ENCODE data around the gene REEP3. TPM values are rescaled to one million over a fixed set of nuclear protein-coding genes. Genes with fewer than 3 reads are reported as not detected.

The REEP3 gene
- total and polyA plus RNA-seq, 2 of the 8 experiments (the other 6 are each of a cell fraction or from before 2014, with no cell fraction given) = 5.8 to 31.5 TPM

DNA sequence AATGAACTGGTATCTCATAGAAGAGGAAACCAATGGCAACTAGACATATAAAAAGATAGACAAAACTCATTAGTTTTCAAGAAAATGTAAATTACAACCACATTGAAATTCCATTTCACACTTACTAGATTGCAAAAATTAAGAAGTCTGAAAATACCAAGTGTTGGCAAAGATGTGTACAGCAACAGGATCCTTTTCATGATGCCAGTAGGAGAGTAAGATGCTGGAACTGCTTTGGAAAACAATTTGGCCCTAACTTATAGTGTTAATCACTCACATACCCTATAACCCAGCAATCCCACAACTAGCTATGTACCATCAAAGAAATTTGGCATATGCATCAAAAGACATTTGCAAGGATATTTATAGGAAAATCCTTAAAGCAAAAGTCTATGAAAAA, 15.5 kb downstream of the REEP3 start:
- Histone ChIP-seq H3K4me1 (replicated peaks in 1 of 4; ENCODE audit: control insufficient read depth in 3 of 4, insufficient read depth in 4 of 4, low read length in 3 of 4) (no peaks in the 10 kb centered on the region), H3K14ac (ENCODE audit: insufficient read length) (no peak overlapping the region), H2BK15ac (ENCODE audit: low read length) (no peak overlapping the region), H3K4me2 (ENCODE audit: insufficient read depth in 1 of 2, low read depth in 2 of 2, low read length in 2 of 2) (no peak overlapping the region), H3K79me1 (ENCODE audit: low read depth, low read length) (no peaks in the 10 kb centered on the region; the same call in 1 of the 2 replicates), H2BK120ac (replicated peaks; ENCODE audit: low read depth, low read length) (no peak overlapping the region), H4K5ac (ENCODE audit: insufficient read length, low read depth, low read length) (no peak overlapping the region), H3K9ac (replicated peaks in 1 of 4; ENCODE audit: extremely low read depth in 1 of 4, low read depth in 3 of 4, low read length in 3 of 4) (no peak overlapping the region), H3K79me2 (ENCODE audit: control insufficient read depth in 1 of 2, insufficient read depth in 2 of 2, low read length in 2 of 2) (peaks cover 0 to 52% of the 10 kb centered on the region in 2 experiments; a peak in 2 of 4 replicates), H2BK12ac (ENCODE audit: low read depth, low read length) (no peak overlapping the region), H3K36me3 (ENCODE audit: control insufficient read depth in 2 of 4, insufficient read depth in 4 of 4, low read length in 3 of 4) (no peaks in the 10 kb centered on the region; a peak in 1 of 8 replicates), H2BK20ac (ENCODE audit: low read length) (no peak overlapping the region), H3K27me3 (replicated peaks in 1 of 4; ENCODE audit: control insufficient read depth in 3 of 4, extremely low read depth in 1 of 4, insufficient read depth in 3 of 4, low read length in 3 of 4) (peaks cover 0 to 1% (median 0%) of the 10 kb centered on the region in 4 experiments; a peak in 1 of 7 replicates), H4K91ac (replicated peaks; ENCODE audit: insufficient read length, low read length) (no peak overlapping the region), H2BK5ac (ENCODE audit: low read depth, low read length) (no peak overlapping the region), H2AK5ac (ENCODE audit: low read depth, low read length) (no peak overlapping the region), H3K56ac (replicated peaks; ENCODE audit: insufficient read length, low read depth, low read length) (no peak overlapping the region), H4K20me1 (replicated peaks in 1 of 2; ENCODE audit: control insufficient read depth in 1 of 2, insufficient read depth in 2 of 2, low read length in 2 of 2) (peaks cover 0 to 8% of the 10 kb centered on the region in 2 experiments), H3K4me3 (ENCODE audit: extremely low read depth in 1 of 4, insufficient read depth in 2 of 4, low read depth in 3 of 4, low read length in 4 of 4) (no peak overlapping the region), H3K23me2 (ENCODE audit: low read depth, low read length) (no peaks in the 10 kb centered on the region), H4K8ac (ENCODE audit: extremely low read depth, insufficient read depth, low read length) (no peak overlapping the region), H3K4ac (replicated peaks; ENCODE audit: insufficient read length, low read depth, low read length) (no peak overlapping the region), H3K9me3 (ENCODE audit: insufficient read depth in 2 of 2, low read depth in 1 of 2, low read length in 1 of 2) (no peaks in the 10 kb centered on the region), H3K27ac (ENCODE audit: low read depth, low read length) (no peak overlapping the region), H3K18ac (ENCODE audit: extremely low read depth, low read length) (no peak overlapping the region), H3K23ac (ENCODE audit: insufficient read length) (no peak overlapping the region), H2AFZ (ENCODE audit: low read length) (no peak overlapping the region)
- no peak for TF ChIP-seq ZNF274 (IDR thresholded peaks at IDR 0.05; ENCODE audit: borderline replicate concordance, extremely low read depth, low read length)
- DNase-seq (ENCODE audit: low read depth in 1 of 2, low spot score in 2 of 2) (no peak), FAIRE-seq (no peak)
- CTCF ChIA-PET (ENCODE audit: partially characterized antibody) = no interaction called here
- POLR2A ChIA-PET (ENCODE audit: partially characterized antibody) = interaction anchor here (1.4 kb wide), 1 partner anchor 12 kb away, joined by 4 read pairs; no protein-coding TSS in a partner anchor

Data from H1 (cell line).